ENCODE measurements around the gene IL7R. TPM values are rescaled to one million over a fixed set of nuclear protein-coding genes. Genes with fewer than 3 reads are reported as not detected.
"Not testable (repeated sequence)": the region's sequence is repeated elsewhere in the genome, so short reads cannot be mapped to it uniquely, and the experiment has no call there.

Gene IL7R
- total RNA-seq, 3 donors from 2014 or later: 10.1 to 26.1 (median 16.7) TPM

- no peak for TF ChIP-seq POLR2AphosphoS5 (IDR thresholded peaks at IDR 0.05)
- no peak for TF ChIP-seq POLR2A (IDR thresholded peaks at IDR 0.05)
- no peak for TF ChIP-seq CTCF (IDR thresholded peaks at IDR 0.05)
- Histone ChIP-seq H3K4me3 (no peak overlapping the region), H3K27ac (no peak overlapping the region), H3K36me3 (no peaks in the 10 kb centered on the region), H3K4me1 (no peaks in the 10 kb centered on the region), H3K27me3 (no peaks in the 10 kb centered on the region), H3K9me3 (no peaks in the 10 kb centered on the region)
- DNase-seq (ENCODE audit: low spot score in 2 of 2): no peak
- intact Hi-C loops (cut with DNase I; ENCODE audit: low total_unique reads): no loop called here
Observed at GRCh38 chr5:35886381-35886780, 29.7 kb downstream of the IL7R start.

- no peaks in the 10 kb centered on the region for H3K27me3 ChIP-seq
- no peak for DNase-seq (ENCODE audit: low spot score in 2 of 2)
- no peaks in the 10 kb centered on the region for H3K36me3 ChIP-seq
- H3K4me1 ChIP-seq: no peaks in the 10 kb centered on the region
- TF ChIP-seq POLR2AphosphoS5 (IDR thresholded peaks at IDR 0.05): no peak
- TF ChIP-seq POLR2A (IDR thresholded peaks at IDR 0.05): no peak
- TF ChIP-seq CTCF (IDR thresholded peaks at IDR 0.05): no peak
- H3K9me3 ChIP-seq: no peaks in the 10 kb centered on the region
- H3K27ac ChIP-seq: no peak overlapping the region
- no peak overlapping the region for H3K4me3 ChIP-seq
- intact Hi-C loops (cut with DNase I; ENCODE audit: low total_unique reads): no loop called here
Observed at GRCh38 chr5:35887321-35888100, 30.8 kb downstream of the IL7R start.

GRCh38 chr5:35890021-35891020 is 33.6 kb downstream of the IL7R start:
- DNase-seq (ENCODE audit: low spot score in 2 of 2): no peak
- Histone ChIP-seq H3K36me3 (no peaks in the 10 kb centered on the region), H3K4me1 (no peaks in the 10 kb centered on the region), H3K9me3 (no peaks in the 10 kb centered on the region), H3K27me3 (no peaks in the 10 kb centered on the region), H3K4me3 (no peak overlapping the region), H3K27ac (no peak overlapping the region)
- intact Hi-C loops (cut with DNase I; ENCODE audit: low total_unique reads): no loop called here
- no peak for TF ChIP-seq POLR2A (IDR thresholded peaks at IDR 0.05)
- no peak for TF ChIP-seq CTCF (IDR thresholded peaks at IDR 0.05)
- TF ChIP-seq POLR2AphosphoS5 (IDR thresholded peaks at IDR 0.05): no peak

- H3K9me3 ChIP-seq; DNase-seq (ENCODE audit: low spot score in 2 of 2); intact Hi-C loops (cut with DNase I; ENCODE audit: low total_unique reads): not testable (repeated sequence)
Observed at GRCh38 chr5:35892799-35893198, 36.1 kb downstream of the IL7R start.

GRCh38 chr5:35894131-35894530 is 37.4 kb downstream of the IL7R start:
- Histone ChIP-seq H3K27me3 (no peaks in the 10 kb centered on the region), H3K4me1 (no peaks in the 10 kb centered on the region), H3K9me3 (no peaks in the 10 kb centered on the region), H3K27ac (no peak overlapping the region), H3K4me3 (no peak overlapping the region), H3K36me3 (no peaks in the 10 kb centered on the region)
- intact Hi-C loops (cut with DNase I; ENCODE audit: low total_unique reads): no loop called here
- no peak for TF ChIP-seq POLR2AphosphoS5 (IDR thresholded peaks at IDR 0.05)
- TF ChIP-seq CTCF (IDR thresholded peaks at IDR 0.05): no peak
- TF ChIP-seq POLR2A (IDR thresholded peaks at IDR 0.05): no peak
- no peak for DNase-seq (ENCODE audit: low spot score in 2 of 2)

More at GRCh38 chr5:35892799-35893198, 36.1 kb downstream of the IL7R start:
- H3K4me1 ChIP-seq, H3K36me3 ChIP-seq, H3K27ac ChIP-seq, H3K4me3 ChIP-seq, H3K27me3 ChIP-seq: not testable (repeated sequence)

Data from breast epithelium (tissue), 4 donors.